Stimulated activated CD8-positive, alpha-beta memory T cell treated with anti-CD3 and anti-CD28 coated beads, Interleukin-12 subunit alpha, Interleukin-12 subunit beta, amount 100 ng/mL, for 1 hour (primary cell): Measurements from ENCODE around the gene CCDC78.

ENCODE experiments used
- DNase-seq: peaks from one replicate; pipeline ENCODE4 v3.0.0-alpha.2; 2020; ENCODE audit warnings: low read depth

The CCDC78 gene

GRCh38 chr16:736936-737481 is 10.8 kb upstream of the CCDC78 start:
- no peak for DNase-seq

- no peak for DNase-seq
These were observed 9.8 kb upstream of the CCDC78 start for GRCh38 chr16:735982-736453.

DNA sequence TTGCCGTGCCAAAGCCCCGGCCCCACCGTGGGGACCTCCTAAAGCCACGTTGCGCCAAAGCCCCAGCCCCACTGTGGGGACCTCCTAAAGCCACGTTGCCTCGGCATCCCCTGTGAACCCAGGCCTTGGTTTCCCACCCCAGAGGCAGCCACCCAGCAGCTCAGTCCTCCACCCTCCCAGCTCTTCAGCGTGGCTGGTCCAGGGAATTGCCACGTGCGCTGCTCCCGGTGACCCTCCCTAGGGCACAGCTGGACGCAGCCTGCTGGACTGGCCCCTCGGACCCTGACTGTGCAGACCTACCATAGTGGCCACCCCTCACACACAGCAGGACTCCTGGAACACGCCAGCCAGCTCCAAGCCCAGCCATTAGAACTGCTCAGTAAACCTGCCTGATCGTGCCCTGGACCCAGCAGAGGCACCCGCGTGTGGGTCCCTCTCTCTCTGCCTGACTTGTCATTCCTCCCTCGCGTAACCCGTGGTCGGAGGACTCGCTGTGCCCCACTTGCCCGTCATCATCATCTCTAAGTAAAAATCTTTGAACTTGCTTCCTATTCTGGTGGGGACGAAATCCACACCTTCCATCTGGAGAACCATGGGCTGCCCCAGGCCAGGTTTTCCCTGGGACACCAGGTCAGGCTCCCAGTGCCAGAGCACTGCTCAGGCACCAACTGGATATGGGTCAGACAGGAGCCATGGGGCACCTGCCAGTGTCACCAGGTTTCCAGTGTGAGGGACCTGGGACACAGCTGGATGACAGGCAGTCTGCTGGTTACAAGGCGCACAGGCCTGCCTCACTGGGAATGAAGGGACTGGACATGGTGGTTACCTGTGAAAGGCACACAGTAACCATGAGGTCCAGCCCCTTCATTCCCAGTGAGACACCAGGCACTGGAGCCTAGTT is 9.0 kb upstream of the CCDC78 start:
- DNase-seq, result no peak

- DNase-seq, result no peak
These were observed 8.2 kb upstream of the CCDC78 start for GRCh38 chr16:734208-734980.

GRCh38 chr16:733382-734207 is 7.4 kb upstream of the CCDC78 start:
- no peak for DNase-seq

- no peak for DNase-seq
These were observed 6.7 kb upstream of the CCDC78 start for GRCh38 chr16:732936-733335.

GRCh38 chr16:732332-732731 is 6.1 kb upstream of the CCDC78 start:
- no peak for DNase-seq

- DNase-seq, result no peak
These were observed 4.6 kb upstream of the CCDC78 start for GRCh38 chr16:730666-731509.

GRCh38 chr16:729768-730665 is 3.8 kb upstream of the CCDC78 start:
- DNase-seq, result no peak

- no peak for DNase-seq
These were observed 2.9 kb upstream of the CCDC78 start for GRCh38 chr16:728890-729744.

- DNase-seq, result no peak
These were observed 2.1 kb upstream of the CCDC78 start for GRCh38 chr16:728131-728889.

- no peak for DNase-seq
These were observed 1.2 kb upstream of the CCDC78 start for GRCh38 chr16:727291-727977.

DNA sequence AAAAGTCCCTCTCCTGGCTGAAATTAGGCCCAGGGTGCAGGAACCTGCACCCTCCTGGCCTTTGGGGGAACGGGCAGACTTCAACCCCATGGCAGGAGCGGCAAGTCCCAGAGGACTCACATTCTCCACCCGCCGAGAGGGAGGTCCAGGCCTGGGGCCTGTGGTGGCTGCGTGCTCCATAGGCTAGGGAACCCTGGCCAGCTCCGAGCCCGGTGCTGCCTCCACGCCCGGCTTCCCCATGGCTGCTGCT is 130 bp downstream of the CCDC78 start:
- DNase-seq, result no peak

DNA sequence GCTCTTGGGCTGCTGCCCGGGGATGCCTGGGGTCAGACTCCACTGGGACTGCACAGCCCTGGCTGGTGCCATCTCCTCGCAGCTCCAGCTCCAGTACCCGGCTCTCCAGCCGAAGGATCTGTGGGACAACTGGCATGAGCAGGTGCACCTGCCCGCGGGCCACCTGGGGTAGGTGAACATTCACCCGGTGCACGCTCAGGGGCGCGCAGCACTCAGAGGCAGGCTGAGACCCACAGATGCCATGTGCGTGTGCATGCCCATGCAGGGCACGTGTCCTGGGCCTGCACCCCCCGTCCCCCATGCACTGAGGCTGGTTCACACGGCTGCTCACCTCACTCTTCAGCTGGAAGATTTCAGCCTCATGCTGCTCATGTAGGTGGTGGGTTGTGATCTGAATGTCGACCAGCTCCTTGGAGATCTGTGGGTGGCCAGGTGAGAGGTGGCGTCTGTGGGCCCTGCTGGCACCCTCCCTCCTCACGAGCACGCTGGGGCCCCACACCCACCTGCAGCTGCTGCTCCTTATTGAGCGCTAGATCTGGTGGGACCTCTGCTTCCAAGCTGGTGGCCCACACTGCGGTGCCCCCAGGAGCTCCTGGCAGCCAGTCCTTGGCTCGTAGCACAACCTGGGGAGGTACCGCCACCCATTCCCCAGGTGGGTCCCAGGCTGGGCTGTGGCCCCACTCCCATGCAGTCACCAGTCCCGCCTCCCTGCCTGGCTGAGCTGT is 618 bp downstream of the CCDC78 start:
- DNase-seq, result no peak

- DNase-seq, result no peak
These were observed 1.2 kb downstream of the CCDC78 start for GRCh38 chr16:725041-725376.

DNA sequence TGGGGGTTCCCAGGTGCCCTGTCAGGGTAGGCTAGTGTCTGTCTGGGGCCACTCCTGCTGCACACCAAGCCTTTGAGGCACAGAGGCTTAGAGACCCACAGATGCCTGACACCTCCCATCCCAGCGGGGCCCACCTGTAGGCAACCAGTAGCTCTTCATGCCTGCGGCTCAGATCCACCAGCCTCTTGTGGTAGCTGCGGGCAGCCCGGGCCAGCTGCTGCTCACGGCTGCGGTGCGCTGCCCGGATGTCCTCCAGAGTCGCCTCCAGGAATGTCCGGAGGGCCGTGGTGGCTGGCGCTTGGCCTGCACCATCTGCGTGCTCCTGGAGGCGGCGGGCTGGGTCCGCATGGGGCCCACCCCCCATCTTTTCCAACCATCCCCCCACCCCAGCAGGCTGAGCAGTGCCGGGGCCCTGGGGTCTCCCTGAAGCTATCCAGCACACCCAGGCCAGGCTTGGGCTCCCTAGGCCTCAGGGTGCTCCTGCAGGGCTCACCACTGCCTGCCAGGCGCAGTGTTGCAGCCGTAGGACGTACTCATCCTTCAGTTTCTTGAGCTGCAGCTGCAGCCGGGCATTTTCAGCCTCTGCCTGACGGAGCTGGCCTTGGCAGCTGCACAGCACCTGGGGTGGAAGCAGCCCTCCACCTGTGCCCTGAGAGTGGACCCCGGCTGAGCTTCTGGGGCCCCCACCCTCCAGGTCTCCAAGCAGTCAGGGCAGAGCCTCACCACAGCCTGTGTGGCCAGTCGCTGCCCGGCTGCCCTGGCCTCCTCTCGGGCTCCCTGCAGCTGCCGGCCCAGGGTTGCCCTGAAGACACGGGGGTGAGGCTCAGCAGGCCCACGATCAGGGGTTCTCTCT is 1.8 kb downstream of the CCDC78 start:
- DNase-seq, result no peak
